Thymus (tissue), 11 donors: ENCODE data around the gene GFM1. TPM values are rescaled to one million over a fixed set of nuclear protein-coding genes. Genes with fewer than 3 reads are reported as not detected.

Source experiments
- DNase-seq, 9 donors: peaks; one replicate each; pipeline ENCODE4 v3.0.0-alpha.2; 2013; ENCODE audit warnings: low spot score in 9 of 9, low read depth in 6 of 9, missing footprints in 1 of 9
- H3K27ac ChIP-seq, 2 donors: one replicate each; pipeline ENCODE4 v1.5.1; 2013; ENCODE audit warnings: control low read depth in 1 of 2, low read depth in 1 of 2, low read length in 1 of 2, mild to moderate bottlenecking in 1 of 2, moderate library complexity in 1 of 2
- H3K27me3 ChIP-seq, 2 donors: one replicate each; pipeline ENCODE4 v1.5.1; 2013; ENCODE audit warnings: low read length in 1 of 2; ENCODE audit not compliant: control insufficient read depth in 2 of 2, insufficient read depth in 1 of 2
- H3K36me3 ChIP-seq, 2 donors: one replicate each; pipeline ENCODE4 v1.5.1; 2013; ENCODE audit warnings: low read length in 1 of 2, mild to moderate bottlenecking in 1 of 2, moderate library complexity in 1 of 2; ENCODE audit not compliant: control insufficient read depth in 2 of 2, insufficient read depth in 2 of 2
- H3K4me1 ChIP-seq, 2 donors: one replicate each; pipeline ENCODE4 v1.5.1; 2013; ENCODE audit warnings: low read length in 2 of 2; ENCODE audit not compliant: control insufficient read depth in 2 of 2, insufficient read depth in 2 of 2
- H3K4me3 ChIP-seq, 2 donors: one replicate each; pipeline ENCODE4 v1.5.1; 2013; ENCODE audit warnings: low read length in 2 of 2, control low read depth in 1 of 2, mild to moderate bottlenecking in 1 of 2
- H3K9me3 ChIP-seq, 2 donors: one replicate each; pipeline ENCODE4 v1.5.1; 2013; ENCODE audit warnings: low read length in 1 of 2, mild to moderate bottlenecking in 1 of 2; ENCODE audit not compliant: control insufficient read depth in 2 of 2, insufficient read depth in 1 of 2
- WGBS: extraction: QIAGEN DNeasy Blood & Tissue Kit; methylation state at CpG from one replicate; pipeline ENCODE4 v1.1.7; 2013; 5-methylcytosine and 5-hydroxymethylcytosine counted together
- polyA plus RNA-seq: library from polyadenylated mRNA; stranded (reverse); fragments of 200-250 nt; gene quantifications from one replicate; pipeline ENCODE4 v1.2.3, GENCODE V29; 2013
- total RNA-seq: library from RNA; stranded (reverse); fragments of 120-200 nt; gene quantifications from one replicate; pipeline ENCODE4 v1.2.4, GENCODE V29; 2013
- donor health status: healthy.

GFM1 gene
- total and polyA plus RNA-seq, 2 donors = 19.0 to 40.0 TPM

GRCh38 chr3:158666416-158666815 lies 22.1 kb downstream of the GFM1 start:
- WGBS = 97% methylated on average over 3 of the region's 3 CpGs
- Histone ChIP-seq H3K27ac (no peak overlapping the region), H3K27me3 (no peaks in the 10 kb centered on the region), H3K36me3 (peaks cover 7 to 62% of the 10 kb centered on the region in 2 donors), H3K4me1 (no peaks in the 10 kb centered on the region), H3K9me3 (no peaks in the 10 kb centered on the region), H3K4me3 (no peak overlapping the region)
- DNase-seq = no peak

- no peak for DNase-seq
- Histone ChIP-seq H3K36me3 (peaks cover 7 to 56% of the 10 kb centered on the region in 2 donors), H3K27me3 (no peaks in the 10 kb centered on the region), H3K4me1 (peaks cover 4 to 12% of the 10 kb centered on the region in 2 donors), H3K9me3 (no peaks in the 10 kb centered on the region), H3K4me3 (no peak overlapping the region), H3K27ac (no peak overlapping the region)
- 96% methylated on average over 2 of the region's 2 CpGs for WGBS
These were observed 24.2 kb downstream of the GFM1 start for GRCh38 chr3:158668506-158668905.

- H3K4me3 ChIP-seq = peak overlapping the region; percentile 70 to 79
- no peaks in the 10 kb centered on the region for H3K9me3 ChIP-seq
- H3K4me1 ChIP-seq = peaks cover 4 to 12% of the 10 kb centered on the region in 2 donors
- WGBS = 7% methylated on average over 6 of the region's 6 CpGs
- H3K27ac ChIP-seq = peak overlapping the region; percentile 52 to 82
- DNase-seq = peak in 2 of 9 donors; percentile 8 to 23
- no peaks in the 10 kb centered on the region for H3K27me3 ChIP-seq
- H3K36me3 ChIP-seq = peaks cover 3 to 29% of the 10 kb centered on the region in 2 donors
These were observed 27.5 kb downstream of the GFM1 start for GRCh38 chr3:158671821-158672214.

GRCh38 chr3:158672215-158673176 lies 28.2 kb downstream of the GFM1 start, which contains the start of gene LXN:
Gene LXN, minus strand, starts transcription at chr3:158672648. Its CDS starts 170 bp downstream, at chr3:158672478.
- Histone ChIP-seq H3K4me1 (peaks cover 4 to 12% of the 10 kb centered on the region in 2 donors), H3K36me3 (peaks cover 3 to 26% of the 10 kb centered on the region in 2 donors), H3K27ac (peak within 1 kb of the TSS; percentile 52 to 82), H3K27me3 (no peaks in the 10 kb centered on the region), H3K4me3 (peak within 1 kb of the TSS; percentile 70 to 79), H3K9me3 (no peaks in the 10 kb centered on the region)
- peak; percentile 51 to 90 (median 69) for DNase-seq
- WGBS = 4% methylated on average over 30 of the region's 30 CpGs

GRCh38 chr3:158678687-158679086 lies 34.4 kb downstream of the GFM1 start:
- no peaks in the 10 kb centered on the region for H3K27me3 ChIP-seq
- H3K36me3 ChIP-seq = peaks cover 0 to 3% of the 10 kb centered on the region in 2 donors
- no peak overlapping the region for H3K27ac ChIP-seq
- no peak overlapping the region for H3K4me3 ChIP-seq
- DNase-seq = no peak
- 97% methylated on average over 2 of the region's 2 CpGs for WGBS
- no peaks in the 10 kb centered on the region for H3K4me1 ChIP-seq
- no peaks in the 10 kb centered on the region for H3K9me3 ChIP-seq

GRCh38 chr3:158679547-158680000 lies 35.2 kb downstream of the GFM1 start:
- H3K27me3 ChIP-seq = no peaks in the 10 kb centered on the region
- no peak overlapping the region for H3K4me3 ChIP-seq
- WGBS = 85% methylated on average over 1 of the region's 1 CpG
- peaks cover 0 to 3% of the 10 kb centered on the region in 2 donors for H3K36me3 ChIP-seq
- no peaks in the 10 kb centered on the region for H3K4me1 ChIP-seq
- no peak for DNase-seq
- H3K27ac ChIP-seq = no peak overlapping the region
- no peaks in the 10 kb centered on the region for H3K9me3 ChIP-seq

GRCh38 chr3:158680861-158681260 lies 36.5 kb downstream of the GFM1 start:
- Histone ChIP-seq H3K36me3 (peaks cover 0 to 3% of the 10 kb centered on the region in 2 donors), H3K4me3 (no peak overlapping the region), H3K4me1 (no peaks in the 10 kb centered on the region), H3K9me3 (no peaks in the 10 kb centered on the region), H3K27me3 (no peaks in the 10 kb centered on the region), H3K27ac (no peak overlapping the region)
- DNase-seq = no peak
- 98% methylated on average over 2 of the region's 2 CpGs for WGBS

- Histone ChIP-seq H3K4me1 (no peaks in the 10 kb centered on the region), H3K36me3 (peaks cover 0 to 3% of the 10 kb centered on the region in 2 donors), H3K4me3 (no peak overlapping the region), H3K27ac (no peak overlapping the region), H3K9me3 (no peaks in the 10 kb centered on the region), H3K27me3 (no peaks in the 10 kb centered on the region)
- no peak for DNase-seq
- WGBS = 87% methylated on average over 5 of the region's 5 CpGs
These were observed 39.1 kb downstream of the GFM1 start for GRCh38 chr3:158683230-158683962.

- H3K36me3 ChIP-seq = peaks cover 3% of the 10 kb centered on the region in 2 donors
- WGBS = 96% methylated on average over 2 of the region's 2 CpGs
- no peak for DNase-seq
- H3K9me3 ChIP-seq = no peaks in the 10 kb centered on the region
- H3K4me3 ChIP-seq = no peak overlapping the region
- no peak overlapping the region for H3K27ac ChIP-seq
- no peaks in the 10 kb centered on the region for H3K27me3 ChIP-seq
- no peaks in the 10 kb centered on the region for H3K4me1 ChIP-seq
These were observed 40.8 kb downstream of the GFM1 start for GRCh38 chr3:158685159-158685558.
